Esophagus squamous epithelium (tissue), 4 donors: ENCODE data around the gene ATP11B.

Experiments used
- CTCF ChIP-seq, 6 experiments: fragments of 450-650 bp in 4 of 6; fragments of 200-600 bp in 2 of 6; sonication (generic) in 2 of 6; IDR thresholded peaks; one replicate each; pipeline ENCODE4 v1.5.1; 2016 to 2019; ENCODE audit warnings: antibody characterized with exemption in 6 of 6, mild to moderate bottlenecking in 4 of 6, moderate library complexity in 4 of 6
- POLR2A ChIP-seq, 4 donors: fragments of 450-650 bp; IDR thresholded peaks; one replicate each; pipeline ENCODE4 v1.6.1; 2017; ENCODE audit warnings: antibody characterized with exemption in 4 of 4, mild to moderate bottlenecking in 4 of 4, moderate library complexity in 3 of 4

GRCh38 chr3:182935803-182936202 is 142.5 kb downstream of the ATP11B start:
- TF ChIP-seq CTCF (IDR thresholded peaks at IDR 0.05): no peak
- TF ChIP-seq POLR2A (IDR thresholded peaks at IDR 0.05): no peak
